Tibial nerve (tissue), 4 donors: ENCODE data around the gene DAD1. TPM values are rescaled to one million over a fixed set of nuclear protein-coding genes. Genes with fewer than 3 reads are reported as not detected.

Source experiments
- DNase-seq, 2 donors: peaks; one replicate each; pipeline ENCODE4 v3.0.0-alpha.2; 2019; ENCODE audit warnings: low spot score in 2 of 2
- H3K27ac ChIP-seq, 4 donors: fragments of 200-600 bp; sonication (generic) in 3 of 4; one replicate each; pipeline ENCODE4 v1.5.1; 2017 to 2019; ENCODE audit warnings: mild to moderate bottlenecking in 1 of 4
- H3K27me3 ChIP-seq, 2 donors: fragments of 200-600 bp; sonication (generic) in 1 of 2; one replicate each; pipeline versions ENCODE4 v1.5.1 to v1.6.0; 2017 to 2019
- H3K36me3 ChIP-seq, 3 donors: fragments of 200-600 bp; sonication (generic); one replicate each; pipeline ENCODE4 v1.5.1; 2018 to 2019
- H3K4me1 ChIP-seq, 4 donors: fragments of 200-600 bp; sonication (generic) in 3 of 4; one replicate each; pipeline ENCODE4 v1.5.1; 2017 to 2019
- H3K4me3 ChIP-seq, 4 donors: fragments of 200-600 bp; sonication (generic) in 3 of 4; one replicate each; pipeline ENCODE4 v1.5.1; 2017 to 2019; ENCODE audit warnings: mild to moderate bottlenecking in 1 of 4, moderate library complexity in 1 of 4
- H3K9me3 ChIP-seq, 4 donors: fragments of 200-600 bp; sonication (generic) in 3 of 4; one replicate each; pipeline ENCODE4 v1.5.1; 2017 to 2019
- CTCF ChIP-seq, 5 experiments: fragments of 200-600 bp in 3 of 5; fragments of 450-650 bp in 2 of 5; sonication (generic) in 3 of 5; IDR thresholded peaks; one replicate each; pipeline ENCODE4 v1.5.1; 2016 to 2019; ENCODE audit warnings: antibody characterized with exemption in 5 of 5, mild to moderate bottlenecking in 3 of 5, moderate library complexity in 2 of 5
- EP300 ChIP-seq, 2 donors: sonication (generic); formaldehyde crosslinking; IDR thresholded peaks; one replicate each; pipeline ENCODE4 v1.6.1; 2017; ENCODE audit warnings: antibody characterized with exemption in 2 of 2, mild to moderate bottlenecking in 1 of 2
- POLR2A ChIP-seq, 2 donors: fragments of 450-650 bp; IDR thresholded peaks; one replicate each; pipeline ENCODE4 v1.6.1; 2017; ENCODE audit warnings: antibody characterized with exemption in 2 of 2, mild to moderate bottlenecking in 2 of 2, moderate library complexity in 2 of 2
- WGBS, 2 donors: methylation state at CpG; one replicate each; pipeline ENCODE4 v1.1.5; 2018; 5-methylcytosine and 5-hydroxymethylcytosine counted together
- total RNA-seq, 4 donors: library from RNA; depleted of rRNA; stranded (reverse); fragments of >200 nt; gene quantifications; one replicate each; pipeline ENCODE4 v1.1.0, GENCODE V29; 2016

DAD1 gene
- total RNA-seq, 4 donors from 2014 or later = 128 to 254 (median 198) TPM

GRCh38 chr14:22560662-22561365 lies 28.2 kb downstream of the DAD1 start:
- no peak overlapping the region for H3K4me3 ChIP-seq
- H3K27ac ChIP-seq = peak overlapping the region in 2 of 4 donors; percentile 15 to 63
- H3K27me3 ChIP-seq = no peaks in the 10 kb centered on the region
- H3K9me3 ChIP-seq = no peaks in the 10 kb centered on the region
- peaks cover 0 to 19% (median 3%) of the 10 kb centered on the region in 3 donors for H3K36me3 ChIP-seq
- TF ChIP-seq CTCF (IDR thresholded peaks at IDR 0.05) = no peak
- TF ChIP-seq POLR2A (IDR thresholded peaks at IDR 0.05) = no peak
- no peak for TF ChIP-seq EP300 (IDR thresholded peaks at IDR 0.05)
- H3K4me1 ChIP-seq = peaks cover 0 to 54% (median 27%) of the 10 kb centered on the region in 4 donors
- DNase-seq = no peak
- 65 to 67% methylated on average over 13 of the region's 13 CpGs for WGBS, 2 donors

GRCh38 chr14:22559041-22559440 lies 30.0 kb downstream of the DAD1 start:
- Histone ChIP-seq H3K9me3 (no peaks in the 10 kb centered on the region), H3K27ac (peak overlapping the region in 1 of 4 donors; percentile 90), H3K4me1 (peaks cover 0 to 49% (median 26%) of the 10 kb centered on the region in 4 donors), H3K27me3 (no peaks in the 10 kb centered on the region), H3K36me3 (peaks cover 0 to 10% (median 0%) of the 10 kb centered on the region in 3 donors), H3K4me3 (no peak overlapping the region)
- TF ChIP-seq EP300 (IDR thresholded peaks at IDR 0.05) = no peak
- no peak for TF ChIP-seq CTCF (IDR thresholded peaks at IDR 0.05)
- TF ChIP-seq POLR2A (IDR thresholded peaks at IDR 0.05) = no peak
- 68 to 89% methylated on average over 1 of the region's 1 CpG for WGBS, 2 donors
- no peak for DNase-seq

DNA sequence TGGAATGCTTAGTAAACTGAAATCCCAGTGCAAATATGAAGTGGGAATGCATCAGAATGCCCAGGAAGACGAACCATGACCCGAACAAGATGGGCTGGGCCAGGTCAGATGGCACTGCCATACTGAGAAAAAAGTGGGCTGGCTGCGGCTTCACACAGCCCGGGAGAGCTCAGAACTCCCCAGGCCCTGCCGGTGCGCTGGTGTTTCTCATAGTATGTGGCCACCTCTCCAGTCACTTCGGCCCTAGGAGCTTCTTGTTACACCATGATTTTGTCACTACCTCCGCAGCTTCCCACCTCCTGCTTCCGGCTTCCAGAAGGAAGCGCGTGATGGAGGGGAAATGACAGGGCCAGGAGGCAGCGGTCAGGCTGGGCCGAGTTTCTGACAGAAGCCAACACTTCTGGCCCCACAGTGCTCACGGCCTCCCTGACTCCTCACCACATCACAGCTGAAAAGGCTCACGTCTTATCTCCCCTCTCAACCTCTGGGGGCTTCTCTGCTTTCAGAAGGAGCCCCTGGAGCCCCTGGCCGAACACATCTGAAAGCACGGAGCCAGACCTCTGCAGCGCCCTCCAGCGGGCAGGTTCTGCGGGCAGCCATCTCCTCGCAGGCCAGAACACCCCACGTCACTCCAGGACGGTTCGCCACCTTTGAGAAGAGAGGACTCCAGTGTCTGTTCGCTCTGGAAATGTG lies 30.7 kb downstream of the DAD1 start:
- DNase-seq = no peak
- H3K9me3 ChIP-seq = no peaks in the 10 kb centered on the region
- peaks cover 0 to 3% (median 0%) of the 10 kb centered on the region in 3 donors for H3K36me3 ChIP-seq
- WGBS, 2 donors = 80 to 81% methylated on average over 25 of the region's 25 CpGs
- no peaks in the 10 kb centered on the region for H3K27me3 ChIP-seq
- H3K4me1 ChIP-seq = peaks cover 0 to 49% (median 24%) of the 10 kb centered on the region in 4 donors
- H3K27ac ChIP-seq = peak overlapping the region in 2 of 4 donors; percentile 17 to 90
- H3K4me3 ChIP-seq = no peak overlapping the region
- no peak for TF ChIP-seq POLR2A (IDR thresholded peaks at IDR 0.05)
- TF ChIP-seq CTCF (IDR thresholded peaks at IDR 0.05) = peak in 1 of 5 experiments; percentile 8

GRCh38 chr14:22557846-22558220 lies 31.2 kb downstream of the DAD1 start:
- H3K4me3 ChIP-seq = no peak overlapping the region
- DNase-seq = no peak
- WGBS, 2 donors = 94 to 96% methylated on average over 1 of the region's 1 CpG
- H3K27me3 ChIP-seq = no peaks in the 10 kb centered on the region
- no peak for TF ChIP-seq EP300 (IDR thresholded peaks at IDR 0.05)
- no peak for TF ChIP-seq CTCF (IDR thresholded peaks at IDR 0.05)
- TF ChIP-seq POLR2A (IDR thresholded peaks at IDR 0.05) = no peak
- H3K27ac ChIP-seq = peak overlapping the region in 2 of 4 donors; percentile 17 to 90
- H3K4me1 ChIP-seq = peaks cover 0 to 49% (median 24%) of the 10 kb centered on the region in 4 donors
- no peaks in the 10 kb centered on the region for H3K9me3 ChIP-seq
- no peaks in the 10 kb centered on the region for H3K36me3 ChIP-seq
